Kidney glomerular epithelial cell (primary cell): Measurements from ENCODE around the gene GABBR2.

Experiments used
- DNase-seq: peaks from one replicate; lab custom pipeline; 2025; lab: John Stamatoyannopoulos, UW

Gene GABBR2

GRCh38 chr9:98708933-98709911 lies at the start of gene GABBR2:
Gene GABBR2 (minus strand): TSS chr9:98708935. CDS start chr9:98708737, 198 bp downstream.
- DNase-seq: no peak

GRCh38 chr9:98755006-98755618 lies 46.4 kb upstream of the GABBR2 start:
- DNase-seq: no peak

GRCh38 chr9:98751210-98751609 lies 42.5 kb upstream of the GABBR2 start:
- DNase-seq: no peak

- DNase-seq: no peak
Measured at GRCh38 chr9:98750364-98751060, 41.8 kb upstream of the GABBR2 start.

- DNase-seq: no peak
Measured at GRCh38 chr9:98747476-98747875, 38.7 kb upstream of the GABBR2 start.

- DNase-seq: no peak
Measured at GRCh38 chr9:98745470-98745869, 36.7 kb upstream of the GABBR2 start.

GRCh38 chr9:98743818-98744611 lies 35.3 kb upstream of the GABBR2 start:
- DNase-seq: no peak

GRCh38 chr9:98743329-98743728 lies 34.6 kb upstream of the GABBR2 start:
- no peak for DNase-seq

- DNase-seq: no peak
Measured at GRCh38 chr9:98742325-98743280, 33.9 kb upstream of the GABBR2 start.

- DNase-seq: no peak
Measured at GRCh38 chr9:98740226-98740881, 31.6 kb upstream of the GABBR2 start.

GRCh38 chr9:98738741-98739140 lies 30.0 kb upstream of the GABBR2 start:
- DNase-seq: no peak

GRCh38 chr9:98736226-98736625 lies 27.5 kb upstream of the GABBR2 start:
- no peak for DNase-seq

- DNase-seq: no peak
Measured at GRCh38 chr9:98732801-98733200, 24.1 kb upstream of the GABBR2 start.

GRCh38 chr9:98732091-98732490 lies 23.4 kb upstream of the GABBR2 start:
- no peak for DNase-seq

- no peak for DNase-seq
Measured at GRCh38 chr9:98730871-98731270, 22.1 kb upstream of the GABBR2 start.

GRCh38 chr9:98728500-98728899 lies 19.8 kb upstream of the GABBR2 start:
- no peak for DNase-seq

- no peak for DNase-seq
Measured at GRCh38 chr9:98727428-98727827, 18.7 kb upstream of the GABBR2 start.

- no peak for DNase-seq
Measured at GRCh38 chr9:98726735-98727134, 18.0 kb upstream of the GABBR2 start.

- DNase-seq: no peak
Measured at GRCh38 chr9:98724810-98725530, 16.2 kb upstream of the GABBR2 start.
